ENCODE measurements around the gene SIPA1L3.

DNA sequence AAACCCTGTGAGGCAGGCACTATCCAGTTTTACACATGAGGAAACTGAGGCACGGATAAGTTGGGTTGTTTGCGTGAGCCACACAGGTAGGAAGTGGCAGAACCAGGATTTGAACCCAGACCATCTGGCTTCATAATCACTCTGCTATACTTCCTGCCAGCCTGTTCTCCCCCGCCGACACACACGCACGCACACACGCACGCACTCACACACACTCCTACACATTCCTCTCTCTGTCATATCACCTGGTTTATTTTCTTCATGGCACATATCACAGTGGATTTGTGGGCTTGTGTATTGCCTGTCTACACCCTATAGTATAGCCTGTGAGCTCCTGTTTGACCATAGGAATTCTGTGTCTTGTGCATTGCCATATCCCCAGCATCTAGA is 140.0 kb downstream of the SIPA1L3 start:
- TF ChIP-seq DPF2 (CRISPR knock-in tag; IDR thresholded peaks at IDR 0.05; ENCODE audit: borderline replicate concordance, low read depth) (no peak), FOXJ3 (CRISPR knock-in tag; IDR thresholded peaks at IDR 0.05; ENCODE audit: borderline replicate concordance) (no peak), TBL1XR1 (IDR thresholded peaks at IDR 0.05; ENCODE audit: borderline replicate concordance, low read length, partially characterized antibody) (no peak), CTCF (CRISPR knock-in tag; IDR thresholded peaks at IDR 0.05) (no peak)
